NCI-H2227 (cell line): ENCODE results near the gene OLFML2A.
"Not testable (repeated sequence)": the region's sequence is repeated elsewhere in the genome, so short reads cannot be mapped to it uniquely, and the experiment has no call there.

Source experiments
- DNase-seq: peaks from one replicate; lab custom pipeline; 2025; ENCODE audit not compliant: unreplicated experiment; lab: John Stamatoyannopoulos, UW

Gene OLFML2A

DNA sequence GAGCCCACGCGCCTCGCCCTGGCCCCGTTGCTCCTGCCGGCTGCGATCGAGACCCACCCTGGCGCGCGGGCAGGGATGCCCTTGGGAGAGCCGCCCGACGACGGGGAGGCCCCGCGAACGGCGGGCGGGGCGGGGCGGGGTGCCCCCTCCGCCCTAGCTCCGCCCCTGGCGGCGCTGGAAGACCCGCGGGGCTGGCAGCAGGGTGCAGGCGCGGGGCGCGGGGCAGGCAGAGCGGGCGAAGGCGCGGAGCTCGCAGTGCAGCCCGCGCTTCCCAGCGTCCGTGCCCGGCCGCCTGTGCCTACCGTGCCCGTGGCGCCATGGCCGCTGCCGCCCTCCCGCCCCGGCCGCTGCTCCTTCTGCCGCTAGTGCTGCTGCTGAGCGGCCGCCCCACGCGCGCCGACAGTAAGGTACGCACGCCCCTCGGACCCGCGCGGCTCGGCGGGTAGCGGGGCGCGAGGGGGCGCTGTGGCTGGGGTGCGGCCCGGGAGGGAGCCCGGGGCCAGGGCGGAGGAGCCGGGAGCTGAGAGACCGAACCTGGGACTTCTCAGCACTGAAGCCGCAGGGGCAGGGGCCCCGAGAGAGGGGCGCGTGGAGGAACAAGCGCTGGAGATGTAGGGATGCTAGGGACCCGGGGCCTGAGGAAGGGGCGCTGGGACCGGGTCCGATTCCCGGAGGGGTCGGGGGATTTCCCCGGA is at the start of gene OLFML2A:
TSS of gene OLFML2A (plus strand) at position 180 of the 695 bp plus-strand sequence. CDS start at position 318, 138 bp downstream.
- DNase-seq = peak; percentile 37

DNA sequence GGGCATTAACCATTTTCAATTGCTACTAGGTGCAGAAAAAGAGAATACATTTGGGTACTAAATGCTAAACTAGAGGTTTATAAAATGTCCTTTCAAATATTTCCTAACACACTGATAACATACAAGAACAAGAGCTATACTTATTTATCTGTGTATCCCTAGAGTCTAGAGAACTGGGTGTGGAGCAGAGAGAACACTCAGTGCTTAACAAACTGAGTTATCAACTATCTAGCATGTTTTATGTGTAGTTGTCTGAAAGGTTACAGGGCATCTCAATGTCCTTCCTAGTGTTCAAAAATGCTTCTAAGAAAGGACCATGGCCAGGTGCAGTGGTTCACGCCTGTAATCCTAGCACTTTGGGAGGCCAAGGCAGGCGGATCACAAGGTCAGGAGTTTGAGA is 46.2 kb upstream of the OLFML2A start:
- no peak for DNase-seq

DNA sequence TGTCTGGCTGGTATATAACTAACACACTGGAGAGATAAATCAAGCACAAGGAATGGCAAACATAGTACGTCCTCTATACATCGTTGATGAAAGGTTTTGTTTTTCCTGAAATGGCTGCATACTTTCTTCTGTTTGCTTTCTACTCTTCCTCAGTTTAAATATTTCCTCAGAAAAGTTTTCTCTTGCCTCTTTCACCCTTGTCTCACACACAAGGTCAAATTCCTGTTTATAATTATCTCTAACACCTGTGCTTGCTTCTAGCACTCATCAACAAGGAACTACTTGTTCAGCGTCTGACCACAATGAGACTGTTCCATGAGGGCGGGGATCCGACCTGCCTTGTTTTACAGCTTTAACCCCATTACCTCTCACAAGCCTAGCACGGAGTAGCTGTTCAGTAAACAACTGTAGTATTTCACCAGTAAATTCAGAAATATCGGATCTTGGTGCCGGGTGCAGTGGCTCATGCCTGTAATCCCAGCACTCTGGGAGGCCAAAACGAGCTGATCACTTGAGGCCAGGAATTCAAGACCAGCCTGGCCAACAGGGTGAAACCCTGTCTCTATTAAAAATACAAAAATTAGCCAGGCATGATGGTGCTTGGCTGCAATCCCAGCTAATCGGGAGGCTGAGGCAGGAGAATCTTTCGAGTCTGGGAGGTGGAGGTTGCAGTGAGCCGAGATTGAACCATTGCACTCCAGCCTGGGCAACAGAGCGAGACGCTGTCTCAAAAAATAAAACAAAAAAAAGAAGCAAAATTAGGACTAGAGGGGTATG is 42.8 kb upstream of the OLFML2A start:
- no peak for DNase-seq

DNA sequence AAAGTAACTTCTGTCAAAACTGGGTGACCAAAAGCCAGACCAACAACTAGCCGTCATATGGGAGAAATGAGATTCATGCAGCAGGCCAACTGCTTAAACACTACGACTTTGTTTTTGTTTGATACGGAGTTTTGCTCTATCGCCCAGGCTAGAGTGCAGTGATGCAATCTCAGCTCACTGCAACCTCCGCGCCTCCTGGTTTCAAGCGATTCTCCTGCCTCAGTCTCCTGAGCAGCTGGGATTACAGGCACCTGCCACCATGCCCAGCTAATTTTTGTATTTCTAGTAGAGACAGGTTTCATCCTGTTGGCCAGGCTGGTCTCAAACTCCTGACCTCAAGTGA is 42.2 kb upstream of the OLFML2A start:
- DNase-seq = not testable (repeated sequence)

DNA sequence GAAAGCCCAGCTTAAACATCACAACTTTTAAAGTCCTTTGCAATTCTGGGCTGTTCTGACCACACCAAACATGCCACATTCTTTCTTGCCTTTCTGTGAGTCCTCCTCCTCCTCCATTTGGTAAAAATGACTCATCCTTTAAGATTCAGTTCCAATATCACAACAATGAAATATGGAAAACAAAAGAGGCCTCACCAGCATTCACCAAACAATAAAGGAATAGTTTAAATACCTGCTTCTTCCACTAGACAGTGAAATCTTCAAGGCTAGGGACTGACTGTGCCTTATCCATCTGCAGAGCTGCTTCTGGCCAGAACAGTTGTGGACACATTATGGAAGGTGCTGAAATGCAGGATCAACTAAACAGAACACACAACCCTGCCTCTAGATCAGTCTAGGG is 41.8 kb upstream of the OLFML2A start:
- DNase-seq = no peak

DNA sequence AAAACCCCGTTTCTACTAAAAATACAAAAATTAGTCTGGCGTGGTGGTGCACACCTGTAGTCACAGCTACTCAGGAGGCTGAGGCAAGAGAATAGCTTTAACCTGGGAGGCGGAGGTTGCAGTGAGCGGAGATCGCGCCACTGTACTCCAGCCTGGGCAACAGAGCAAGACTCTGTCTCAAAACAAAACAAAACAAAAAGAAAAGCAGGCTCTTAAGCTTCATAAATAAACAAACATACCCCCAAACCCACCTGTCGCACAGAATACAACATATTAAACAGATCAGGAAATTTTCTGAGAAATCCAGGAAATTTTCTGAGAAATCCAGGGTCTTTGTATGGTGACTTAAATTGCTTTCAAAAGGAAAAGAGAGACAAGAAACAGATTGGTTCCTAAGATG is 38.9 kb upstream of the OLFML2A start:
- not testable (repeated sequence) for DNase-seq

DNA sequence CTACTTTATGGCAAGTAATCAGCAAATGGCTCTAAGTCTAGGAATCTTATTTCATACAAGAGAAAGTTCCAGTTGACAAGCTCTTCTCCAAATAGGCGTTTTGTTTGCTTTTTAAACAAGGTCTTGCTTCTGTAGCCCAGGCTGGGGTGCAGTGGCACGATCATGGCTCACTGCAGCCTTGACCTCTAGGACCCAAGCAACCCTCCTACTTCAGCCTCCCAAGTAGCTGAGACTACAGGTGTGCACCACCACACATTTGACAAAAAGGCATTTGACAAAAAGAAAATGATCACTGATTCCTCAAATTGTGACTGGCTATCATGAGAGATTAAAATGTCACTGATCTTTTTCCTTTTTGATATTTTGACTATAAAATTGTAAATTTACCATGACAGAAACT is 37.6 kb upstream of the OLFML2A start:
- DNase-seq = no peak

DNA sequence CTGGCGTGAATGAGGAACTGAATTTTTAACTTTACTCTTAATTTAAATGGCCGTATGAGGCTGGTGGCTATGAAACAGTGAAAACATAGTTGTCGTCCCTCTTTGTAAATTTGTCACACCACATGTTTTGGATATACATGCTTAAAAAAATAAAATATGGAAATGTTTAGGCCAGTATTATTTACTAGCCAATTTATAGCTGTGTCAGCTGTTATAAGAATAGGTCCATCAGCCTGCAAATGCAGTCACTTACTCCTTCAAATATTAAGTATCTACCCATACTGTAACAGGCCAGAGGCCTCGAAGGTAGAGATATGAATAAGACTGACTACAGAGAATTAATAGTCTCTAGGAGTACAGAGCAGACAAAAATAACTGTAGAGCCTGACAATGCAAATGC is 35.8 kb upstream of the OLFML2A start:
- no peak for DNase-seq

DNA sequence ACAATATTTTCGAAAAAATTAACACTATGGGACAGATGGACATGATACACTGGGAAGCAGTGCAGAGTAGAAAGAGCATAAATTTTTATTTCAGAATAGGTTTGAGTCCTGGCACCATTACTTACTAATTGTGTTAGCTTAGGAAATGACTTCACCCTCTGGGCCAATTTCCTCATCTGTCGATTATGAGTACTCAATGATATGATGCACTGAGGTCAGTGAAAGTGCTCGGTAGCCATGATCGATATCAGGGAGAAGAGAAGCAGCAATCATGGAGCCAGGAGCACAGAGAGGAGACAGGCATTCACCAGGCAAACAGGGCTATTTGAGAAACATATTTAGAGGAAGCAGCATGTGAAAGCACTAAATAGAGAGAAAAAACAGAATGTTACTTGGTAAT is 35.3 kb upstream of the OLFML2A start:
- no peak for DNase-seq

DNA sequence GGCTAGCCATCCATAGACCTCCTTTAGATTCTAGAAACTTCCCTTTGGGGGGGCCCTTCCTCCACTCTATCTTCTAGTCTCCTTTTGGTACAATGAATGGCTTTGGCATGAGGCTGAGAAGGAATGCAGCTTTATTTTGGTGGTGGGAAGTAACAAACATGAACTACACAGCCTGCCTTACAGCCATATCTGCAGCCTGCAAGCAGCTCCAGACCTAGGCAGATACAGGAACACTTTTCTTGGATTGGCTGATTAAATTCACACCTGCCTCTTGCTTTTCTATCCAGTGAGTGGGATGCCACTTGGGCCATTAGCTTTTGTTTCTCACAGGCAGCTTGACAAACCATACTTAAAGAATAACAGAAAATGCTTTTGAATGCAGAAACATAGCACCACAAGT is 34.0 kb upstream of the OLFML2A start:
- DNase-seq = no peak

DNA sequence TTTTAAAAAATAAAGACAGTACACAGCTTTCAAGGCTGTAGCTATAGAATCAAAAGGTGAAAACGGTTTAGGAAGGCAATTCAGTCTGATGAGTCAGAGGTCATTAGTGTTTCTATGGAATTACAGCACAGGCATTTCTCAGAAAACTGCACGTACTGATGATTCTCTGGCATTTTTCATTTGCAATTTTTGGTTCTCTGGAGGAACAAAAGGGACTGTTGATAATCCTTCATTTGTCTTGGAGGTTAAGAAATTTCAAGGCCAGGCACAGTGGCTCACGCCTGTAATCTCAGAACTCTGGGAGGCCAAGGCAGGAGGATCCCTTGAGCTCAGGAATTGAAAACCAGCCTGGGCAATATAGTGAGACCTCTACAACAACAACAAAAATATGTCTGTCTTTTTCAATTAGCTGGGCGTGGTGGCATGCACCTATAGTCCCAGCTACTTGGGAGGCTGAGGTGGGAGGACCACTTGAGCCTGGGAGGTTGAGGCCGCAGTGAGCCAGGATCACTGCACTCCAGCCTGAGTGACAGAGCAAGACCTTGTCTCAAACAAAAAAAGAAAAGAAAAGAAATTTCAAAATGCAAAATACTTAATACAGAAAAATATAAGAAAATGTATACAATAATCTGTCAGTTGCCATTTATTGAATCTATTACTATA is 33.1 kb upstream of the OLFML2A start:
- DNase-seq = no peak

DNA sequence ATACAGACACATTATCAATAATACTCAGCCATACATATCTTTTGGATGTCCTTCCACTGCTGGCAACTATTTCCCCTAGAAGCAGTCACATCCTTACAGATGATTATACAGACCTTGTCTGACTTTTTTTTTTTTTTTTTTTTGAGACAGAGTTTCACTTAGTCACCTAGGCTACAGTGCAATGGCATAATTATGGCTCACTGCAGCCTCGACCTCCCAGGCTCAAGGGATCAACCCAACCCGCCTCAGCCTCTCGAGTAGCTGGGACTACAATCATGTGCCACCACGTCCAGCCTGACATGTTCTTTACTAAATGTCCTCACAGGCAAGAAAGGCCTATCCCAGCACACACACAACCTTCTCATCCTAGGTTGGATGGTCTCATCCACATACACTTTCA is 29.9 kb upstream of the OLFML2A start:
- no peak for DNase-seq

DNA sequence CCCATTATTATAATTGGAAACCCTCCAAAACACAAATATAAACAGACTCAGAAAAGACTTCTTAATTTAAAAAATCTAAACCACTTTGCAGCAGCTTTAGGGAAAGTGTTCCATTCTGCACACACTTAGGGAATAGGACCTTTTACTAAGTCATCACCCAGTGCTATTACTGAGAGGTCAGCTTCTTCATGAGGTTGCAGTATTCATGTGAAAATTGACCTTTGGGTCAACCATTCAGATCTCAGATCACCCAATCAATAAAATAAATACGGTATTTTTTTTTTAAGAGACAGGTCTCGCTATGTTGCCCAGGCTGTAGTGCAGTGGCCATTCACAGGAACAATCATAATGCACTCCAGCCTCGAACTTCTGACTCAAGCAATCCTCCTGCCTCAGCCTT is 27.6 kb upstream of the OLFML2A start:
- no peak for DNase-seq

DNA sequence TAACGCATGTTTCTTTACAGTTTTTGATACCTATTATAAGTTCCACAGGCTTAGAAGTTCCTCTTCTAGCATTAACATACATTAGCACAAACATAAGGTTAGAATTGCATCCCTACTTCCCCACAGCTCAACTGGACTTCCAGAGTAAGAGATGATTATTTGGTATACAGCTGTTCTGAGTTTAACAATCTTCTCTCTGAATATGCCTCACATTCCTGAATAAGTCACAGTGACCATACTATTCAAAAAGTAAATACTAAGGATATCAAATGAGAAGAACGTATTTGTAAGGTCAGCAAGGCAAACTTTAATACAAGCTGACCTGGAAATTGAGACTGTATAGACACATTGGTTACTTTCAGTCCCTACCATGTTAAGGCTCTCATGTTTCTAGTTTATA is 27.2 kb upstream of the OLFML2A start:
- no peak for DNase-seq

DNA sequence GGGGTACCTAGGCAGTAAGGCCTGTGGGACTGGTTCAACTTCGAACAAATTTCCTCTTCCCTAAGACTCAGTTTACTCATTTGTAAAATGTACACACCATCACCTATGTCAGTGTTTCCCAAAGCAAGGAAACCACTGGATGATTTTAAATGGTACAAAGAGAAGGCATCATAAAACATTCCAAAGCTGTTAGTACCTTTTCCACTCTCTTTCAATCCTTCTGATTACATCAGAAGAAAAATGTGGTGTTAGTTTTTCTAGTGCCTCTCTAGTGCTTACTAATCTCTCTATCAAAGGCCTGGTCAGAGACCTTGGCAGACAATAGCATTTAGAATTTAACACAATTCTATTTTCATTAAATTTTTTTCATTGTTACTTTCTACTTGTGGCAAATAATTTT is 24.0 kb upstream of the OLFML2A start:
- DNase-seq = no peak

DNA sequence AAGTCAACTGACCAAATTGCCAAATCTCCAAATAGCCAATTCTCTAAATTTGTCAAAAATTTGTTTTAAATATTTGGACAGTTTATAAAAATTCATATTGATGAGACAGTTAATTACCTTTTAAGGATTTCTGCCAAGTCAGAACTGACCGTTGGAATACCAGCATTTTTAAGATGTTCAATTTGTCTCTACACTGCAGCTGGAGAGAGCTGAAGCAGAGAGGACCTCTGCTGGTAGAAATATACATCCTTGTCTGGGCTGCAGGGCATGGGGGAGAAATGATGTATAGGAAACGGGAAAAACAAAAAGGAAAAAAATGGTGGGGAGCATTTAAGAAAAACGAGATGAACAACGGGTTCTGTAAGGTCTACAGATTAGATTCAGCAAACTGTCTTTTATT is 22.6 kb upstream of the OLFML2A start:
- DNase-seq = no peak

DNA sequence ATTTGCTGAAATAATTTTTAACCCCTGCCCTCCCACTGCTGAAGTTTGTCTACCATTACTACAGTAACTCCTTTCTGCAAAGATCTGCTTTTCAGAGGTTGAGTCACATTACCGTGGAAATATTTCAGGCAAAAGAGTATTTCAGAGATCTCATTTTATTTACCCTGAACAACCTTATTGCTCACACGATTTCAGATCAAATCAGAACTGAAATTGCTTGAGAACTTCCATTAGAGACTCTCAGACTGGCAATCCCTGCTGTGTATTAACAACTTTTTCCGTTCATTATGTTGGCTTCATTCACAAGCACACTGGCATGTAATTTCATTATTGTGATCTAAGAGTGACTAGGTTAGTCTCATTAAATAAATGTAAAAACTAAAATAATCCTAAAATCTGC is 21.9 kb upstream of the OLFML2A start:
- DNase-seq = no peak

DNA sequence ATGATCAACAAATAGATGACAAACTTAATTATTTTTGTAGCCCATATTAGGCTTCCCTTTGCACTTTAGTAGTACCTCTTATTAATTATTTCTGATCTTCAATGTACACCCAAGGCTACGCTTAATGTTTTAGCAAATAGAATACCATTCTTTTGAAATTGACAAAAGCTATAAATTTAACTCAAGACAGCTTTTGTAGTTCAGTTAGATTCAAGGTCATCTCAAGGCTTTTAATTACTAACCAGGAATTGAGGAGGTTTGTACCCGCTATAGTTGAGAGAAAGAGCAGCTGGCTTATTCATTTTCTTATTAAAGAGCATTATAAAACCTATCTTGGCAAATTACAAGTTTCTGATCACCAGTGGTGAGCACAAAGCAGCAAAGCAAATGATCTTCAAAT is 20.9 kb upstream of the OLFML2A start:
- DNase-seq = no peak

DNA sequence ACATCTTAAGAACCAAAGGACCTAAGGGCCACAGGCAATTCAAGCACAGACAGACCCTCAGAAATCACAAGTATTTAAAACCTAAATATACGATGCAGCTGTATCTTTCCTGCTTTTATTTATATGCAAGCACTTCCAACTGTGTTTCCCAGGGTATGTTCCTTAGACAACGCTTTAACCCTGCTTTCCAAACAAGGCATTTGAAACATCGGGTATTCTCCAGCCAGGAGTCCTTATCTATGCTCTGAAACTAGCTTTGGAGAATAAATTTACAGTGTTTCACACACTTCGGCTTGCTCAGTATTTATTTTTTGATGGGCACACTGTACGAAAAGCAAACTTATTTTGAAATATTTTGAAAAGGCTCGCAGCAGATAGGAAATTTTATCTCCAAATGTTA is 19.3 kb upstream of the OLFML2A start:
- no peak for DNase-seq

DNA sequence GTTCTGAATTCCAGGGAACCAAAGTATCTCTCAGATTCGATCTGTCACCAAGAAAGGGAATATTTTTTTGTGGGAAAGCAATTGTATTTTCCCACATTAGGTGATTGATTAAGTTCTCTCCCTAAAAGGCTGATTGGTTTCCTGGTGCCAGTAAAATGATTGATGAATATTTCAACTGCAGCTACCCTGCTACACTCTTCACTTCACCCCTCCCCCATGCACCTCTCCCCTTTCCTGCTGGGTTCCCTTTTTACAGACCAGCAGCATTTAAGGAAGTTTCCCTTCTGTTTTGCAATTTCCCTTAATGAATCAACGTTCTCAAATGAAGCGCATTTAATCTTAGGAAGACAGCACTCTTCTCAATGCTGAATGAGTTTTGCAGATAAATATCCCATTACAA is 18.9 kb upstream of the OLFML2A start:
- DNase-seq = no peak

DNA sequence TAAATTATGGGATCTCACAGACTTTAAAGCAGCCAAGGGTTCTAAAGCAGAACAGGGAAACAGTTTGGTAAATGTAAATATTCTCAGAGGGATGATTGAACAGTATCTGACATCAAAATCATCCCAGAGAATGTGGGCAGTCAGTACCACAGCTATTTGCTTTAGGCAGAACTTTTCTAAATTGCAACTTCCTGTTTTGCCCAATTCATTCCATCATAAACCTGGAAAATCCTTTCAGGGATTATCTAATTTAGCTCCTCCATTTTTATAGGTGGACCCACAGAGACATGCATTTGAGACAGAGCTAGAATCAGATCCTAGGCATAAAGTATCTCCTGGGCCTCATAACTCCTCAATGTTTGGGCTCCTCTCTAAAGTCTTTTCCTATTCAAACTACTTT is 18.2 kb upstream of the OLFML2A start:
- DNase-seq = no peak

DNA sequence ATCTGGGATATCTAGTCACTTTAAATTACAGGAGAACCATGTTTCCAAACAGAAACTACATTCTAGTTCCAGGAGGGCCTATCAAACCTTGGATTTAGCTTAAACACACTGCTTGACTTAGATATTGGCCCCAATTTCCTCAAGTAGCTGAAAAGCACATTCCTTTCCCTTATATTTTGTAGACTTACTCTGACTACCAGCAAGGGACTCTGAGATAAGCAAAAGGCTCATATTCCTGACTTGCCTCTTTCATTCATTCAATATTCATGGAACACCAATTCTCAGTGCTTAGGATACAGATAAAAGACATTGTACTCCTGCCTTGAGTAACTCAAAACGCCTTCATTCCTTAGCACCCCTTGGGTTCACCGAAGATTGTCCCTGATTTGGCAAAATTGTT is 17.6 kb upstream of the OLFML2A start:
- no peak for DNase-seq
